Kidney tubule cell (primary cell): ENCODE results near the gene C5AR2.
"Not testable (repeated sequence)": the region's sequence is repeated elsewhere in the genome, so short reads cannot be mapped to it uniquely, and the experiment has no call there.

Source experiments
- DNase-seq: peaks from one replicate; pipeline ENCODE4 v3.0.0-alpha.2; 2018; ENCODE audit warnings: low spot score

The C5AR2 gene

DNA sequence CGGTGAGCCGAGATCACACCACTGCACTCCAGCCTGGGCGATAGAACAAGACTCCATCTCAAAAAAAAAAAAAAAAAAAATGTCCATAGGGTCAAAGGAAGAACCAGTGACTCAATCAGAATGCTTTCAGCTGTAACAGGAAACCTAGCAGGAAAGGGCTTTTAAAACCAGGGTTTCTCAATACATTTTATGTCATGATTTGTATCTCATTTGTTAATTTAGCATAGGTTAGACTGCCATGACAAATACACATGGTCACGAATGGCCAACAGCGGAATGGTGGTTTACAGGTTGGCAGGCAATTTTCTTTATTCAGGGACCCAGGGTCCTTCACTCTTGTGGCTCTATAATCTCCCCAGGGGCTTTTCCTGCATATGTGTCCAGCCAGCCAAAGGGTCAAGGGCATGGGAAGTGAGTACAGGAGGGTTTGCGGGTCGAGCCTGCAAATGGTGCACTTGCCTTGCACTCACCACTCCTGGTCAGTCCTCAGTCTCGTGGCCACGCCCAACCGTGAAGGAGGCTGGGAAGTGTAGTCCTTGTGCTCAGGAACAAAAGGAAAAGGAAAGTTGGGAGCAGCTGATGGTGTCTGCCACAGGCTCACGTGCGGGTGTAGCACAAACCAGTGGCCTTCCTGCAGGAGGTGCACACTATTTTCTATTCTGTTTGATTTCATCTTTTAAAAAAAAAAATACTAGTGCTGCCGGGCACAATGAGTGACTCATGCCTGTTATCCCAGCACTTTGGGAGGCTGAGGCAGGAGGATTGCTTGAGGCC is 32.0 kb downstream of the C5AR2 start:
- no peak for DNase-seq

GRCh38 chr19:47365455-47365854 is 33.5 kb downstream of the C5AR2 start:
- DNase-seq, result not testable (repeated sequence)

DNA sequence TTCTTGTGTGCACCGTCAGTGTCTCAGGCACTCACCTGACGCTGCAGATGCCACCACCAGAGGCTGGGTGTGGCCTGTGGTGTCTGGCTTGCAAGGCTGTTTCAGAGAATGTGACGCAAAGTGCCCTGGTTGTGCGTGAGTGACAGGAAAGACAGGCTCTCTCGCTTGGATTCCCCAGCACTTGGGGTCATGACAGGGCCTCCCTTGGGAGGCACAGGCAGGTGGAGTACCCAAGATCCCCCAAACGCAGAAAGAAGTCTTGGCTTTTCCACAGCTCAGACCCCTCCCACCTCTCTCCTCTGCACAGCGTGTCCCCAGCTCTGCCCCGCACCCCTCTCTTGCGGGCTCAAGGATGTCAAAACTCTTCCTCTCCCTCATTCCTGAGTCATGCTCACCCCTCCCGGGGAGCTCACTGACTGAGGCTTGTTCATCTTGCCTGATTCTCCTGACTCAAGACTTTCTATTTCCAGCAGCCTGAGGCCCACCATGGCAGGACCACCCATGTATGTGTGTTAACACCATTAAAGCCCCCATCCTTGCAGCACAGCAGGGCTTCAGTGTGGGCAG is 38.2 kb downstream of the C5AR2 start:
- DNase-seq, result no peak

GRCh38 chr19:47371261-47371660 is 39.3 kb downstream of the C5AR2 start:
- DNase-seq, result no peak

- no peak for DNase-seq
Observed at GRCh38 chr19:47372603-47373002, 40.6 kb downstream of the C5AR2 start.

DNA sequence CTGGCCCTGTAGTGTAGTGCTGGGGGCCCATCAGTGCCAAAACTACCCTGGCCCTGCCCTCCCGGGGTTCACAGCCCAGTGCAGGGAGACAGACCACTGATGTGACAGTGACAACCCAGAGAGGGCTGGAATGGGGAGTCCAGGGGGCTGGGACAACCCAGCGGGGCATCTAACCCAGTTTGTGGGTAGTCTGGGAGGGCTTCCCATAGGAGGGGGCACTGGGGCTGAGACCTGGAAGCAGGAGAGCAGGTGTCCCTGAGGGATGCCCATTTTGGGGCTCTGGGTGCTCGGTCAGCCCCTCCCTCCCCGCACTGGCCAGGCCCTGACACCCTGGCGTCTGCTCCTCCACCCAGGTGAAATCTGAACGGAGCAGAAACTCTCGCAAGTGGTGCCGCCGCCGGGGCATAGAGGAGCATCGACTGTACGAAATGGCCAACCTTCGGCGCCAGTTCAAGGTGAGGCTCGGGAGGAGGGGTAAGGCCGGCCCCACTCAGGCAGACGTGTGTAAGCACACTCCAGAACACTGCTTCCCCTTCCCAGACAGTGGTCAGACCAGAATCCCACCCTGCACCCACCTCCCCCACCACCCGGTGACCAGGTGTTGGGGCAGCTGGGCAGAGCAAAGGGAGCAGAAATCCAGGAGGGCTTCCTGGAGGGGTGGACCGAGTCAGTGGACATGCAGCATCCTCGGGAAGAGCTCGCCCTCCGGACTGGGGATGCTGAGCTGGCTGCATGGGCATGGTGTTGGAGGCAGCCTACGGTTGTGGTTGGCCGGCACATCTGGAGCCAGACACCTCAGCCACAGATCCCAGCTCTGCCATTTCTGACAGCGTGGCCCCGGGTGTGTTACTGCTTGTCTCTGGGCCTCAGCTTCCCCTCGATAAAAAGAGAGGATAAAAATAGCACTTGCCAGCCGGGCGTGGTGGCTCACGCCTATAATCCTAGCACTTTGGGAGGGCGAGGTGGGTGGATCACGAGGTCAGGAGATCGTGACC is 41.6 kb downstream of the C5AR2 start:
- DNase-seq, result no peak

DNA sequence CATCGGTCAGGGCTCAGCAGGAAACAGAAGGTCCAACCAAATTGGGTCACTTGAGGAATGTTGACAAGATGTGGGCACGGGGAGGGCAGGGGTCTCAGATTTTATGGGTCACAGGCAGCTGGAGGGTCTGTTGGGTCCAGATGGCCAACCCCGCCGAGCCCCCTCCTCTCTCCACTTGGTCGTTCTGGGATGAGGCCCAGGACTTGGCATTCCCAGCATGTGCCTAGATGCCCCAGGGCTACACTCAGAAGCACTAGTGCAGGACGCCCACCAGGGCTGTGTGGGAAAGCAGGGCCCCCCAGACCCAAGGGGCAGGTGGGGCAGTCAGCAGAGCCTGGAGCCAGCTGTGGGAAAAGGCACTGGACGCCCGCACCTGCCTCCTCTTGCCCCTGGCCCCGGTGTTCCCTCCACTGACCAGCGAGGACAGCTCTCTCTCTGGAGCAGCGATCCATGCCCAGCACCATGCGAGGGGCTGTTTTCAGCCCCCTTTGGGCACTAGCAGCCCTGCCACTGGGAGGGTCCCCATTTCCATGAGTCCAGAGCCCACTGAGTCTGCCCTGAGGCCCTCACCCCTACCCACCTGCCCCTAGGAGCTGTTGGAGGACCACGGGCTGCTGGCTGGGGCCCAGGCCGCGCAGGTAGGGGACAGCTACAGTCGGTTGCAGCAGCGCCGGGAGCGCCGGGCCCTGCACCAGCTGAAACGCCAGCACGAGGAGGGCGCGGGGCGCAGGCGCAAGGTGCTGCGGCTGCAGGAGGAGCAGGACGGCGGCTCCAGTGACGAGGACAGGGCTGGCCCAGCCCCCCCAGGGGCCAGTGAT is 43.1 kb downstream of the C5AR2 start:
- DNase-seq, result no peak

DNA sequence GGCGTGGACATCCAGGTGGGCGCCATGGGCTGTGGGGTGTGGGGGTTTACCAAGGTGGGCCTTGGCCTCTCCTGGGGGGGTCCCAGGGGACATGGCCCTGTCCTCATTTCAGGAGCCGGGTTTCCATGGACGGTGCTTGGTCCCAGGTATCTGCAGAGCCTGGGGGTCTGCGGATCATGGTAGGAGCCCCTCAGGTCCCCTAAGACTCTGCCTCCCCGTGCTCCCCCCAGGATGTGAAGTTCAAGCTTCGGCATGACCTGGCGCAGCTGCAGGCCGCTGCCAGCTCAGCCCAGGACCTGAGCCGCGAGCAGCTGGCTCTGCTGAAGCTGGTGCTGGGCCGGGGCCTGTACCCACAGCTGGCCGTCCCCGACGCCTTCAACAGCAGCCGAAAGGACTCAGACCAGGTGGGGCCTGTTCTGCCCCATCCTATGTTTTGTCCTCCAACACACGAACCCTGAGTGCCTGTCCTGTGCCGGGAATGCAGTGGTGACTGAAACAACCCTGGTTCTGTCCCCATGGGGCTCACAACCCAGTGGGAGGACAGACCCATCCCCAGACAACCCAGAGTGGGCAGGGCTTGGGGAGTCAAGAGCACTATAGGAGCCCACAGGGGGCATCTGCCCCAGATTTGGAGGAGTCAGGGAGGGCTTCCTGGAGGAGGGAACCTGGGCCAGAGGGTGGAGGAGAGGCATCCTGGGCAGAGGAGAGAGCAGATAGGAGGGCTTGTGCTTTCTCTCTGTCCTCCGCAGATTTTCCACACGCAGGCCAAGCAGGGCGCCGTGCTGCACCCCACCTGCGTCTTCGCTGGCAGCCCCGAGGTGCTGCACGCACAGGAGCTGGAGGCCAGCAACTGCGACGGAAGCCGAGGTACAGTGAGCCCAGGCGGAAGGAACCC is 44.0 kb downstream of the C5AR2 start:
- no peak for DNase-seq

DNA sequence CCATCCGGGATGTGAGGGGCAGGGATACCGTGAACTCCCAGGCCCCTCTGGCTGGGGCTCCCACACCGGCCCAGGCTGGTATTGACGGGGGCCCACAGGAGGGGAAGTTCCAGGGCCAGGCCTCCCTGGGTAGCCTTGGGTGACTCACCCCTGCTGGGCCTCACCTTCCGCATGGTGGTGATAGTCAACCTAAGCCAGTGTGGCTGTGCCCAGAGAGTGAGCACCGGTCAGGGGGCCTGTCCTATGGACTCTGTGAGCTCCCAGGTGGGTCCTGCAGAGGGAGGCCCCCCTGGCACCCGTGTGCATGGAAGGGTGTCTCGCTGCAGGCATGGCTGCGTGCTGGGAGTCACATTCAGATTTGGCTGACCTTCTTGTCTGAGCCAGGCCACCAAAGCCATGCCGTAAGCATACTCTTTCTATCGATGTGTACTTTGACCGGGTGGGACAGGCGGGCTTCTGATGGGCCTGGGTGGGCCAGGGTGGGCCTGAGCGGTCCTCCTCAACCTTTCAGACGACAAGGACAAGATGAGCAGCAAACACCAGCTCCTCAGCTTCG is 44.7 kb downstream of the C5AR2 start:
- no peak for DNase-seq

DNA sequence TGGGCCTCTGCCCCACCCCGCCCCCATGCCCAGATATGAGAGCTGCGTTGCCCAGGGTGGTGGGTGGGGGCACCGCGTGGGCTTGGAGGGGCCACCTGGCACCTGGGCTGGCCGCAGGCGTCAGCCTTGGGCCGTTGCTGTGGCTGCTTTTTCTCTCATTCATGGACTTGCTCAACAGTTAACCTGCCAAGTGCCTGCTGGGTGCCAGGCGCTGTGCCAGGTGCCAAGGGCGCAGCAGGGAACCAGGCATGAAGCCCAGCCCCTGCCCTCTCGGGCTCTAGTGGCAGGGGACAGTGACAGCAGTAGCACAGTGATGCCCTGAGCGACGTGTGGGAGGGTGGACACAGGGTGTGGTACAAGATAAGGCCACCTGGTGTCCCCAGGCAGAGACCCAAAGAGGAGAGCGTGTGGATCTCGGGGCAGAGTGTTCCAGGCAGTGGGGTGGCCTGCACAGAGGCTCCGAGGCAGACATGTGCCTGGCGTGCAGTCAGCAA is 45.3 kb downstream of the C5AR2 start:
- no peak for DNase-seq

GRCh38 chr19:47377801-47378200 is 45.8 kb downstream of the C5AR2 start:
- no peak for DNase-seq

DNA sequence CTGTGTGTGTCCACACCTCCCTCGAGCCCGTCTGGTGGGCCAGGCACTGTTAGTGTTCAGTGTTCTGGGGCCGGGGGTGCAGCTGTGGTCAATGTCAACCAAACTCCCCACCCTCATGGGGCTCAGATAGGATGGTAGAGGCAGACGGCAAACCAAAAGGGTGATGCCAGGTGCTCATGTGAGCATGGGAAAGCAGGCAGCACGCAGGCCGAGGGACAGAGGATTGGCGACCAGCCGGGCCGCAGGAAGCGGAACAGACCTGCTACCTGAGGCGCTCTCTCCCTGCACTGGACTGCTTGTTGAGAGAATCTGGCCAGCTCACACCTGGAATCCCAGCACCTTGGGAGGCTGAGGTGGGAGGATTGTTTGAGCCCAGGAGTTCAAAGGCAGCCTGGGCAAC is 46.3 kb downstream of the C5AR2 start:
- DNase-seq, result no peak

GRCh38 chr19:47379381-47379938 is 47.5 kb downstream of the C5AR2 start:
- DNase-seq, result no peak

DNA sequence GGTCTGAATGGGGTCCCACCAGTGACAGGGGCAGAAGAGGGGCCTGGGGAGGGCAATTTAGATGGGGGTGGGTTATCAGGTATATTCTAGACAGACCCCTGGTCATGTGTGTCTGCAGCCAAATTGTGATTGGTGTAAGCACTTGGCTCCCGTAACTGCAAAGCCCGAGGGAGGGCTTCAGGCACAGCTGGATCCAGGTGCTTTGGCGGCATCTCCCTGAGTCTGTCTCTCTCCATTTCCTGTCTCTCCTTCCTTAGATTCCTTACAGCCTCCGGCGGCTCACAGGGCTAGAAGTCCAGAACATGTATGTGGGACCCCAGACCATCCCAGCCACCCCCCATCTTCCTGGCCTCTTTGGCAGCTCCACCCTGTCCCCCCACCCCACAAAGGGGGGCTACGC is 48.6 kb downstream of the C5AR2 start:
- no peak for DNase-seq

DNA sequence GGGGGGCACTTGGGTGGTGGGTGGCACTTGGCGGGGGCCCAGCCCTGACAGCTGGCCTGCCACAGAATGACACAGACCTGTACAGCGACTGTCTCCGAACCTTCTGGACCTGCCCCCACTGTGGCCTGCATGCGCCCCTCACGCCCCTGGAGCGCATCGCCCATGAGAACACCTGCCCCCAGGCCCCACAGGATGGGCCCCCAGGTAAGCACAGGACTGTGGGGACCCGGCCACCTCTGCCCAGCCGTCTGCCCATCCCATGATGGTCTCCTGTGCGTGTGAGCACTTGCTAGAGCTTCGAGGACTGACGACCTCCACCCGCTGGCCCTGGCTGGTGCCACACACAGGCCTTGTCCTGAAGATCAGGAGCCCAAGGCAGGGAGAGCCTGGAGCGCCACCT is 49.1 kb downstream of the C5AR2 start:
- no peak for DNase-seq

DNA sequence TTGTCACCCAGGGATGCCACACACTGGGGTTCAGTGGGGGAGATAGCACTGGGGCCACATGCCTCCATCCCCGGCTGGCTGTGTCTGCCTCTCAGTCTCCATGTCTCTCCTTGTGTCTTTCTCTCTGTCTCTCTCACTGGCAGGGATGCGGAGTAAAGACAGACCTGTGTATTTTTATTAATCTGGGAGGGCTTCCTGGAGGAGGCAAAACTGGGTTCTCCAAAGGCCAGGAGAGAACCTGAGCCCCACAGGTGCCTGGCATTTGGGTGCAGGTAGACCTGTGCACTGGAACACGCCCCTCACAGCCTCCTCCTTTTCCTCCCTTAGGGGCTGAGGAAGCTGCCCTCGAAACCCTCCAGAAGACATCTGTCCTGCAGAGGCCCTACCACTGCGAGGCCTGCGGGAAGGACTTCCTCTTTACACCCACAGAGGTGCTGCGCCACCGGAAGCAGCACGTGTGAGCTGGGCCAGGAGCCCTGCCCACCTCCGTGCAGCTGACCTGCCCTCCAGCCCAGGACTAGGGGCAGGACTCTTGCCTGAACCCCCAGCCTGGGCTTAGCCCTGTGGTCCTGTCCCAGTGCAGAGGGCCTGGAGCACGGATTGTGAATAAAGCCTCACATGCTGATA is 49.8 kb downstream of the C5AR2 start:
- no peak for DNase-seq

- DNase-seq, result not testable (repeated sequence)
Observed at GRCh38 chr19:47383890-47384289, 51.9 kb downstream of the C5AR2 start.

GRCh38 chr19:47384533-47384932 is 52.6 kb downstream of the C5AR2 start:
- not testable (repeated sequence) for DNase-seq

GRCh38 chr19:47386582-47386981 is 54.6 kb downstream of the C5AR2 start:
- not testable (repeated sequence) for DNase-seq
